ENCODE results near the gene TMEM123.
"Not testable (repeated sequence)": the region's sequence is repeated elsewhere in the genome, so short reads cannot be mapped to it uniquely, and the experiment has no call there.

Gene TMEM123

DNA sequence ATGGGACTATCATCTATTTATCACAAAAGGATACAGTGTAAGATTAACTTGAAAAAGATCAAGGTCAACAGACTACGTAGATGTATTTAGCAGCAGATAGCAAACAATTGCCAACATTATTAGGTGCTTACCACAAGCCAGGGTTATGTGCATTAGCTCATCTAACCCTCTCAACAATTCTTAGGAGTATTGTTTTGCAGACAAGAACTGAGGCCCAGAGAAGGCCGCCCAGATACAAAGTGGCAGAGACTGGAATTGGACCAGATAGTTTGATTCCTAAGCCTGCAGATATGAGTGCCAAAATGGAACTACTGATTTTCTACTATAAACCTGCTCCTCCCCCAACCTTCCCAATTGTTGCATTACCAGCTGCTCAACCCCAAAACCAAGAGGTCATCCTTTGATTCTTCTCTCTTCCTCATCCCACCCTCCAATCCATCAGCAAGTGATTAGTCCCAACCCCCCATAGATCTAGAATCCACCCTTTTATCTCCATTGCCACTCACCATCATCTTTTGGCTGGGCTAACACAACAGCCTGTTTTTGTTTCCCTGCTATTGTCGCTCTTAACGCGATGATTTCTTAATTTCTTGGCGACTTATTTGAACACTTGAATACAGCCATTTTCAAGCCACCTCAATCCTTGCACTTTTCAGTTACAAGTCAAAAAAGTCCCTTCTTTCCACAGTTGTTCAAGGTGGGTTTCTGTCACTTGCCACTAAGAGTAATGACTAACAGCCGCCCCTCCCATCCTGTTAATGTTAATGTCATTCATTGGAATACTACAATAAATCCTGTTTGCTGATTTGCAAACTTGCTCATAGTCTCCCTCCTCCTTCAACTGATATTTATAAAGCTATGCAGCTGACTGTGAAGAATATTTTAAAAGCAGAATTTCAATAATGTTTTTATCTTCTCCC, 2.7 kb downstream of the TMEM123 start:
- no peak for DNase-seq (ENCODE audit: low read depth in 2 of 2)

DNA sequence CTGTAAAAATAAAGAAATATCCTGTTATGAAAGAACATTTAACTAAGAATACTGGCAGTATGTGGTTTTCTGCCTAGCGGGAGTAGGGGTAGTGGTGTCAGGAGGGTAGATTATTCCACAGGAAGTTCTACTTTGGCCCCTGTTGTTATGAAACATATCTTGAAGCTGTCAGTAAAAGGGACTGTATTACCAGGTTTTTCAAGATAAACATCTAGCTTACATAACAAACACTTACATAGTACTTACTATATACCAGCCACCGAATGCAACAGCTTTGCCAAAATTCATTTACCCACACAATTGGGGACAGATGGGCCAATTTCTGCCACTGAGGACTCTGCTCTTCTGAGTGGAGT, 3.7 kb downstream of the TMEM123 start:
- no peak for DNase-seq (ENCODE audit: low read depth in 2 of 2)

DNA sequence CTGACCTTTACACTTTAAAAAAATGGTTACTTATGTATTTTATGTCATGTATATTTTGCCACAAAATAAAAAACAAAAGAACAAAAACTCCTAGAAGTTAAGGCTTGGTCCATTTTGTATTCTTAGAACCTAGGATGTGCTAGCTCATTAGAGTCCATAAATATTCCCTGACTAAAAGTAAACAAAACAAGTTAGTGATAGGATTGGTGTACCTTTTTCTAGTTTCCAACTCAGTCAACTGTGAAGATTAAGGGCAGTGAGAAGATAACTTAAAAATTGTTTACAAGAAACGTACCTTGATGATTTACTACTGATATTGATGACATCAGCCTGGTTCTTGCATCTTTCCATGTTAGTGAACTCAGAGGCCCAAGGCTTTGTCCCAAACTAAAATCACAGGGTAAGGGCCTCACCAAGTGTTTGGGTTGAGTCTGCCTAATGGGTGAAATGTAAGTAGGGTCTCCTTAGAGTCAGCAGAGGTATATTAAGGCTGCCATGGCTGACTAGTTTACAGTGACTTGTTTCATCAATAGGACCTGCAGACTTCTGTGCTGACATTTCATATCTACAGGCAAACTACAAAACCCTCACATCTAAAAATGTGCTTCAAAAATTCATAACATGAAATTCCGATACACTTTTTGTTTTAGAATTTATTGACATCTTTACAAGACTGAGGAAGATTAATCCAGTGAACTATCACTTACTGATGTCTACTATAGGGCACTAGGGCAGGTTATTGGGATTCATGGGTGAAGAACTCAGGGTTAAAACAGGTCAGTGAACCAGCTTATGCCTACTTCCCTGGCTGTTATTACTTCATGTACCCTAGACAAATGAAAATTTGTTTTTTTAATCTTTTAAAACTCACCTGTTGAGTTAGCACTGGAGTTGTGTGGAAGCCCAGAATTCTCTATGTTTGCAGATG, 4.4 kb downstream of the TMEM123 start:
- DNase-seq (ENCODE audit: low read depth in 2 of 2), result no peak

DNA sequence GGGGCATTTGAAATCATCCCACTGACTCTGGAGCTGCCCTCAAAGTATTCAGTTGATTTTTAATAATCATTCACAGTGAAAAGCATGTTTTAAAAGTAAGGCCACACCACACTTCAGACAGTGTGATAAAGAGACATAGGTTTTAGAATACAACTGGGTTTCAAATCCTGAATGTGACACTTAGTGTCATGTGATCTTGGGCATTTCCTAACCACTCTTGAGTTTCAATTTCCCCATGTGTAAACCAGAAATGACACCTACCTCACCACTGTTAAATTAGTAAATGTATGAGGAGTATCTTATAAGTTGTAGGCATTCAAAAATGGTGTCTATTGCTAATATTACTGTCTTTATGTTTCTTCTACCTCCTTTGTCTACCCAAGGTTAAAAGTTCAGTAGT, 5.4 kb downstream of the TMEM123 start:
- DNase-seq (ENCODE audit: low read depth in 2 of 2), result no peak

DNA sequence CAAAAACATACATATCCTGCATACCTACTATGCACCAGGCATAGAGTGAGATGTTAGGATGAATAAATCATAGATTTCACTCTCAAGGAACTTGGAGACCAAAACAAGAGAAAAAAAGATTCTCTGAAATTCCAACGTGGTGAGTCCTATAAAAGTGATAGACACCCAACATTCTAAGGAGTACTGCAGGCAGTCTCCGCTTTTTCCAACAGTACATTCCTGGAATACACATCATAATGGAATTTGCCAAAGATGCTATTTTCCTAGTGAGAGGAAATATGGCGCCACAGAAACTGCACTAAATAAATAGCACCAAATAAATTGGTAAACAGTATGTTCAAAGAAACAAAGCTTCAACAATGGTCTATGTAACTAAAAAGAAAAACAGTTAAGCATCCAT, 6.0 kb downstream of the TMEM123 start:
- DNase-seq (ENCODE audit: low read depth in 2 of 2), result no peak

DNA sequence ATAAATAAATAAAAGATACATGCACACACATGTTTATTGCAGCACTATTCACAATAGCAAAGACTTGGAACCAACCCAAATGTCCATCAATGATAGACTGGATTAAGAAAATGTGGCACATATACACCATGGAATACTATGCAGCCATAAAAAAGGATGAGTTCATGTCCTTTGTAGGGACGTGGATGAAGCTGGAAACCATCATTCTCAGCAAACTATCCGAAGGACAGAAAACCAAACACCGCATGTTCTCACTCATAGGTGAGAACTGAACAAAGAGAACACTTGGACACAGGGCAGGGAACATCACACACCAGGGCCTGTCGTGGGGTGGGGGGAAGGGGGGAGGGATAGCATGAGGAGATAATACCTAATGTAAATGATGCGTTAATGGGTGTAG, 7.9 kb downstream of the TMEM123 start:
- DNase-seq (ENCODE audit: low read depth in 2 of 2), result not testable (repeated sequence)

DNA sequence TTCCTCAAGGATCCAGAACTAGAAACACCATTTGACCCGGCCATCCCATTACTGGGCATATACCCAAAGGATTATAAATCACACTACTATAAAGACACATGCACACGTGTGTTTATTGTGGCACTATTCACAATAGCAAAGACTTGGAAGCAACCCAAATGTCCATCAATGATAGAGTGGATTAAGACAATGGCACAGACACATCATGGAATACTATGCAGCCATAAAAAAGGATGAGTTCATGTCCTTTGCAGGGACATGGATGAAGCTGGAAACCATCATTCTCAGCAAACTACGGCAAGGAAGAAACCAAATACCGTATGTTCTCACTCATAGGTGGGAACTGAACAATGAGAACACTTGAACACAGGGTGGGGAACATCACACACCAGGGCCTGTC, 8.4 kb downstream of the TMEM123 start:
- DNase-seq (ENCODE audit: low read depth in 2 of 2), result not testable (repeated sequence)

DNA sequence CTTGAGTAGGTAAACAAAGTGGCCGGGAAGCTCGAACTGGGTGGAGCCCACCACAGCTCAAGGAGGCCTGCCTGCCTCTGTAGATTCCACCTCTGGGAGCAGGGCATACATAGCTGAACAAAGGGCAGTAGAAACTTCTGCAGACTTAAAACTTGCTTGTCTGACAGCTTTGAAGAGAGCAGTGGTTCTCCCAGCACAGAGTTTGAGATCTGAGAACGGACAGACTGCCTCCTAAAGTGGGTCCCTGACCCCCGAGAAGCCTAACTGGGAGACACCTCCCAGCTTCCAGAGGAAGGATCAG, 13.6 kb downstream of the TMEM123 start:
- DNase-seq (ENCODE audit: low read depth in 2 of 2), result not testable (repeated sequence)

DNA sequence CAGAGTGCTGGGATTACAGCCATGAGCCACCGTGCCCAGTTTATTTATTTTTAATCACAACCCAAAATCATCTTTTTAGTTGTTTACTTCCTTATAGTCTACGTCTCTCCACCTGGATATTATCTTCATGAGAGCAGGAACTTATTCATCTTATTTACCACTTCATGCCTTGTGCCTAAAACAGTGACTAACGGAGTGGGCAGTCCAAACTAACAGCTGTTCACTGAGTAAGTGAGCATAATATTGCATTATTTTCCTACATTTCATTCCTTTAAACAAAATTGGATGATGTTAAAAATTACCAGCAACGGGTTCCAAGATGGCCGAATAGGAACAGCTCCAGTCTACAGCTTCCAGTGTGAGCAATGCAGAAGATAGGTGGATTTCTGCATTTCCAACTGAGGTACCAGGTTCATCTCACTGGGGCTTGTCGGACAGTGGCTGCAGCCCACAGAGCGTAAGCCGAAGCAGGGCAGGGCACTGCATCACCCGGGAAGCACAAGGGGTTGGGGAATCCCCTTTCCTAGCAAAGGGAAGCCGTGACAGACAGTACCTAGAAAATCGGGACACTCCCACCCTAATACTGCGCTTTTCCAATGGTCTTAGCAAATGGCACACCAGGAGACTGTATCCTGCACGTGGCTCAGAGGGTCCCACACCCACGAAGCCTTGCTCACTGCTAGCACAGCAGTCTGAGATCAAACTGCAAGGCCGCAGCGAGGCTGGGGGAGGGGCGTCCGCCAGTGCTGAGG, 14.1 kb downstream of the TMEM123 start:
- no peak for DNase-seq (ENCODE audit: low read depth in 2 of 2)

DNA sequence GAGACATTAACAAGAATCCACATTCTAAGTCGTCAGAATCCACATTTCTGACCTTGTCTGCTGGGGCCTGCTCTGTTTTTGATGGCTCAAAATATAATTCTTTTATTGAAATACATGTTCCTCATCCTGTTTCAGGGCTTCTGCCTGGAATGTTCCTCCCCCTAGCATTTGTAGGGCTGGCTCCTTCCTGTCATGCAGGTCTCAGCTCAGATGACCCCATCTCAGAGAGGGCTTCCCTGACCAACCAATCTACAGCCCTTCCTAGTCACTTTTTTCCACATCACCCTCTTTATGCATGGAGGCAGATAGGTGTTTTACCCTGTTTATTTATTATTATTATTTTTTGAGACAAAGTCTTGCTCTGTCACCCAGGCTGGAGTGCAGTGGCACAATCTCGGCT, 14.8 kb downstream of the TMEM123 start:
- DNase-seq (ENCODE audit: low read depth in 2 of 2), result no peak

DNA sequence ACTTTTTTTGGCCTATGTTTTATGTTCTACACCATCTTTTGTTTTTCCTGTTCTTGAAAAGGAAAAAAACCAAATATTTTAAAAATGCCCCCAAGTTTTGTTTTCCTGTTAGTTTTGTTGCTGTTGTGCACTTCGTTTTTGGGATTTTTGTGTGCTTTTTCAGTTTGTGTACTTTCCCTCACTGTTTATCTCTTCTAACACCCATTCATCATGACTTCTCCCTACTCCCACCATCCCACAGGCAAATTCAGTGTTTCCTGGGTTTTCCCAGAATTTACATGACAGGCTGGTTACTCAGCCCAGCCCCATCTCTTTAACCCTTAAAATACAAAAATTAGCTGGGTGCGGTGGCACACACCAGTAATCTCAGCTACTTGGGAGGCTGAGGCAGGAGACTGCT, 15.6 kb downstream of the TMEM123 start:
- no peak for DNase-seq (ENCODE audit: low read depth in 2 of 2)

DNA sequence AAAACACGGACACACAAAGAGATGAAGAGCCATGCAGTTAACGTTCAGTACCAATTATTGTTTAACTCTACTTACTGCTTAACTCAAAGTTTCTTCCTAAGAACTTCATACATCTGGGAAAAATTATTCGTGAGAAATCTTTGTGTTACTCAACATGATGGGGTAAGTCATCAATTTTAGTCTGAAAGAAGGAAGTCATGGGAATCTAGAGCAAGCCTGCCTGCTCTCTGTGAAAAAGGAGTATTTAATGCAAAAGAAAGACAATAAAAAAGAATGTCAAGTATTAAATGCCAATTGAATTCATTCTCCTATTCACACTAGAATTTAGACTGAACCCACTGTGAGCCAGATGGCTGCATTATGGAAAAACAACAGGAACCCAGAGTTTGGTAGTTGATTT, 16.0 kb downstream of the TMEM123 start:
- DNase-seq (ENCODE audit: low read depth in 2 of 2), result no peak

DNA sequence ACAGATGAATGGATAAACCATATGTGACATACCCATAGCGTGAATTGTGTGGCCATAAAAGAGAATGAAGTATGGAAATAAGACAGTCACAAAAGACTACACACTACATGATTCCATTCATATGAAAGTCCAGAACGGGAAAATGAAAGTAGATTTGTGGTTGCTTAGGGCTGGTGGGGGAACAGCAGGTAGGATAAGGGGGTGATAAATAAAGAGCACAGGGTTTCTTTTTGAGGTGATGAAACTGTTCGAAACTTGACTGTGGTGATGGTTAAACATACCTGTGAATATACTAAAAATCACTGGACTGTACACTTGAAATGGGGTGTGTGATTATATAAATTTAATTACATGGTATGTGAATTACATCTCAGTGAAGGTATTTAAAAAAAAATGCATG, 16.9 kb downstream of the TMEM123 start:
- no peak for DNase-seq (ENCODE audit: low read depth in 2 of 2)

DNA sequence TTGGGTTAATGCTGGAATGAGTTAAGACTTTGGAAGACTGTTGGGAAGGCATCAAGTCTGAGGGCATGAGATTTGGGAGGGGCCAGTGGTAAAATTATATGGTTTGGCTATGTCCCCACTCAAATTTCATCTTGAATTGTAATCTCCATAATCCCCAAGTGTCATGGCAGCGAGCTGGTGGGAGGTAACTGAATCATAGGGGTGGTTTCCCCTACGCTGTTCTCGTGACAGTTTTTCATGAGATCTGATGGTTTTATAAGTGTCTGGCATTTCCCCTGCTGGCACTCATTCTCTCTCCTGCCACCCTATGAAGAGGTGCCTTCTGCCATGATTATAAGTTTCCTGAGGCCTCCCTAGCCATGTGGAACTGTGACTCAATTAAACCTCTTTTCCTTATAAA, 19.0 kb downstream of the TMEM123 start:
- not testable (repeated sequence) for DNase-seq (ENCODE audit: low read depth in 2 of 2)

DNA sequence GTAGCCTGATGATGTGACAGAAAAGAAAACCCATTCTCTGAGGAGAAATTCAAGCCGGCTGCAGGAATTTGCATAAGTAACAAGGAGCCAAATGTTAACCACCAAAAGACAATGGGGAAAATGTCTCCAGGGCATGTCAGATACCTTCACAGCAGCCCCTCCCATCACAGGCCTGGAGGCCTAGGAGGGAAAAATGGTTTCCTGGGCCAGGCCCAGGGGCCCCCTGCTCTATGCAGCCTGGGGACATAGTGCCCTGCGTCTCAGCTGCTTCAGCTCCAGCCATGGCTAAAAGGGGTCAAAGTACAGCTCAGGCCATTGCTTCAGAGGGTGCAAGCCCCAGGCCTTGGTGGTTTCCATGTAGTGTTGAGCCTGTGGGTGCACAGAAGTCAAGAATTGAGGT, 20.0 kb downstream of the TMEM123 start:
- DNase-seq (ENCODE audit: low read depth in 2 of 2), result not testable (repeated sequence)

DNA sequence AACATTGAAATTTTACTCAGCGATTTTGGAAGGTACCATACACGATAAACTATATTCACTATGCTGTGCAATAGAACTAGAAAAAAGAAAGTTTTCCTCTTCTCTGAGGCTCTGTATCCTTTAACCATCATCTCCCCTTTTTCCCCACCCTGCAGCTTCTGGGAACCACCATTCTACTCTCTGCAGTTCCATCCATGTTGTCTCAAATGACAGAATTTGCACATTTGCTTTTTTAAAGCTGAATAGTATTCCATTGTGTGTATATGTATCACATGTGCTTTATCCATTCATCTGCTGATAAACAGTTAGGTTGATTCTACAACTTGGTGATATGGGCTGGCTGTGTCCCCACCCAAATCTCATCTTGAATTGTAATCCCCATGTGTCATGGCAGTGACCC, 21.2 kb downstream of the TMEM123 start:
- DNase-seq (ENCODE audit: low read depth in 2 of 2), result no peak

DNA sequence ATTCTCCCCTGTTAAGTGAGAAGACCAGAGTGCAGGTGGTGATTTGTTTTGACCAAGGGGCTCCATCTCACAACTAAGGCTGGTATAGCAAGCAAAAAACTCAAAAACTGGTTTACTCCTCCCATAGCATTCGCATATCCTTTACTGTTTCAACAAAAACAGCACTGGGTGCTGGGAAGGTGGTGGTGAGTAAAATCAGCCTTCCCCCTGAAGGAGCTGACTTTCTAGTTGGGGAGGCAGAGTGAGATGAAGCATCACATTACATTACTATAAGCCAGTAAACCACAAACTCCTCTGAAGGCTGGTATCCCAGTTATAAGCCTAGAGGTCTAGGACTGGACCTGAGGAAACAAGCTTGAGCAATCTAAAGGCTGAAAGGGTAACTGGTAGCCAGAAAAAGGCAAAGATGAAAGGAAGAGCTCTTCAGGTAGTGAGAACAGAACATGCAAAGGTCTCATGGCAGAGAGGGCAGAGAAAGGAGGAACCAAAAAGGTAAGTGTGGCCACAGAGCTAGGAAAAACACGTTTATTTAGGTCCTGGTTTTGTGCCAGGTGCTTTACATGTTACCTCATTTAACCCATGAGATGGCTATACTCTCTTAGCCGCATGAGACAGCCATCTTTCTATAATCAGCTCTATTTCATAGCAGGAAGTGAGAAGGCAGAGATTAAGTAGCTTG, 22.3 kb downstream of the TMEM123 start:
- DNase-seq (ENCODE audit: low read depth in 2 of 2), result no peak

DNA sequence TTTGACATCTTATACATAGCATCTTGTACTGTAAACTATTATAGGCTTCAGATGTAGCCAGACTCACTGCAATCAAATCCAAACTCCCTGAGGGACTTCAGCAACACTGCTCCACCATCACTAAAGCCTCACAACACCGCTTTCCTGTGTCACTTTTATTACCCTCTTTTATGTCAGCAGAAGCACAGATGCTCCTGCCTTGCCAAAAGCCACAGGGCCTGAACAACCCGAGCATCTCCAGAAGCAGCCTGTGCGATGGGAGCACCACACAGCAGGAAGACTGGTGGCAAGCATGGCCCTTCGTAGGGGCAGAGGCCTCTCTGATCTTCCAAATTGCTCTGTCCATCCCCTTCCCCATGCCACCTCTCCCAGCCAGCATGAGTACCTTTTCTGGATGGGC, 22.9 kb downstream of the TMEM123 start:
- no peak for DNase-seq (ENCODE audit: low read depth in 2 of 2)

DNA sequence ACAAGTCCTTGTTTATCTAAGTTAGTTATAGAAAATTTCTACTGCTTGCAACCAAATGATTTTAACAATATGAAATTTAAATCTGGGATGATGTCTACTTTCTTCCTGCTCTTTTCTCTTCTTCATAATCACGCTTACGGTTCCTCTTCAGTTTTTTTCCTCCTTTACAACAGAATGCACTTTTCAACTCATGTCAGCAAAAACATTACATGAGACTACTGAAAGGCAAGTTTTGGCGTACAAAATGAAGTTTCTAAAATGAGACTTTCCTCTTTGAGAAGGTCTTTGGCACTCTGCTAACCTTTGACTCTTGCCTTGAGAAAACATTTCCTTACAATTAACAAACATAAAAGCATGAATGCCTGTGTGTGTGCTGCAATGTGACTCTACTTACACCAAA, 23.3 kb downstream of the TMEM123 start:
- DNase-seq (ENCODE audit: low read depth in 2 of 2), result no peak

DNA sequence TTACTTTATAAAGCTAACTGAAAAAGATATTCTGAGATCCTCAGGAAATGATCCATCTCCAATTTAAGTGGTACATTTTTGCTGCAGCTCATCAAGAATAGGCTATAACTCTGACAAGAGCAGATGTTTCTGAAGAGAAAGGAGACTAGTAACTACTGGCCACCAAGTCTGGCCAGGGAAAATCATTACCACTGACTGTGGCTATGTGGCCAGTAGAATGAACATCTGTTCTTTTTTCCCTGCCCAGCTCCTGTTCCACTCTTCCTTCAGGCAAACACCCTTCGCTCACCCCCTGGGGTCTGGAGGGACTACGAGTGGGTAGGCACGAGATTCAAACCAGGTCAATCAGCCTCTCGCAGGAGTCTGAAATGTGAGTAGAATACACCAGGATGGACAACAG, 23.9 kb downstream of the TMEM123 start:
- DNase-seq (ENCODE audit: low read depth in 2 of 2), result no peak

DNA sequence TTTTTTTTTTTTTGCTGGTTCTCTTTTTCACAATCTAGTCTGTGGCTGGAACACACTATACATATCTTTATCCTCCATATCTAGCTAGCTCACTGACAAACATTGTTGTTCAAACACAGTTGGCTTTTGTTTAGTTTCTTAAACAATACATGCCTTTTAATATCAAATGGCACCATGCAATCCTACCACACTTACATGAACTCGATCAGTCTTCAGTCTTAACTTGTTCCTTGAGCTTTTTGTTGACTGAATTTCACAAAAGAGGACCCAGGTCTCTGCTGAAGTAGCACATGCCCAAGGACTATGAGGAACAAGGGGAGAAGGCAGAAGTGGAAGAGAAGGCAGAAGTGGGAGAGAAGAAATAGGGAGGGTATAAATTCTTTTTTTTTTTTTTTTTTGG, 25.5 kb downstream of the TMEM123 start:
- DNase-seq (ENCODE audit: low read depth in 2 of 2), result no peak

DNA sequence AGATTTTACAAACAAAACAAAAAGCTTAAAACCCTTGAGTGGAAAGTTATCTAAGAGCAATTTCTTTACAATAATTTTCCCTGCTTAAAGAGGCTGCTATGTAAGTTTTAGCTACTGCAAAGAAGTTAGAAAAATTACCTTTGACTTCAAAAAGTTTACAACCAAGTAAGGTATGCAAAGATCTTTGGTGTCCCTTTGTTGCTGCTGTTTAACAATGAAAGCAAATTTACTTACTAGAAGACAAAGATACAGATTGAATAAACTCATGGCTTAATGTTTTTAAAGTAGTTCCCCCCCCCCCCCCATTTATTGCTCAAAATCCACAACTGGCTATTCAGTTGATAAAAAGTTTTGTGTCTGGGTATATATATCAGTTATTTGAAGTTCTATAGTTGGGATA, 26.0 kb downstream of the TMEM123 start:
- no peak for DNase-seq (ENCODE audit: low read depth in 2 of 2)
